ENCODE measurements around the gene ZMYND15.
A peak's percentile ranks its signal among the peaks of the same experiment; 100 is the strongest.
"Not testable (repeated sequence)": the region's sequence is repeated elsewhere in the genome, so short reads cannot be mapped to it uniquely, and the experiment has no call there.

ZMYND15 gene, protein sequence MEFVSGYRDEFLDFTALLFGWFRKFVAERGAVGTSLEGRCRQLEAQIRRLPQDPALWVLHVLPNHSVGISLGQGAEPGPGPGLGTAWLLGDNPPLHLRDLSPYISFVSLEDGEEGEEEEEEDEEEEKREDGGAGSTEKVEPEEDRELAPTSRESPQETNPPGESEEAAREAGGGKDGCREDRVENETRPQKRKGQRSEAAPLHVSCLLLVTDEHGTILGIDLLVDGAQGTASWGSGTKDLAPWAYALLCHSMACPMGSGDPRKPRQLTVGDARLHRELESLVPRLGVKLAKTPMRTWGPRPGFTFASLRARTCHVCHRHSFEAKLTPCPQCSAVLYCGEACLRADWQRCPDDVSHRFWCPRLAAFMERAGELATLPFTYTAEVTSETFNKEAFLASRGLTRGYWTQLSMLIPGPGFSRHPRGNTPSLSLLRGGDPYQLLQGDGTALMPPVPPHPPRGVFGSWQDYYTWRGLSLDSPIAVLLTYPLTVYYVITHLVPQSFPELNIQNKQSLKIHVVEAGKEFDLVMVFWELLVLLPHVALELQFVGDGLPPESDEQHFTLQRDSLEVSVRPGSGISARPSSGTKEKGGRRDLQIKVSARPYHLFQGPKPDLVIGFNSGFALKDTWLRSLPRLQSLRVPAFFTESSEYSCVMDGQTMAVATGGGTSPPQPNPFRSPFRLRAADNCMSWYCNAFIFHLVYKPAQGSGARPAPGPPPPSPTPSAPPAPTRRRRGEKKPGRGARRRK

GRCh38 chr17:4739122-4740024 lies at the start of gene ZMYND15, which contains the start of gene CXCL16:
ZMYND15 (plus strand) TSS chr17:4739833; CDS start chr17:4740549, 716 bp downstream.
CXCL16 (minus strand) TSS chr17:4739928; CDS start chr17:4739339, 589 bp downstream.
- Histone ChIP-seq H3K27ac (no peak within 1 kb of the TSS), H3K79me2 (ENCODE audit: insufficient read depth, low read depth) (no peaks in the 10 kb centered on the region), H3K36me3 (ENCODE audit: insufficient read depth) (no peaks in the 10 kb centered on the region), H3K27me3 (ENCODE audit: insufficient read depth, low read depth) (0 out of 2 replicates have a peak, but pooled peaks cover 2% of the 10 kb centered on the region), H3K4me2 (peak within 1 kb of the TSS; percentile 17; the same call in 1 of the 2 replicates), H3K9ac (no peak within 1 kb of the TSS), H3K4me1 (ENCODE audit: low read depth, poor library complexity, severe bottlenecking) (no peaks in the 10 kb centered on the region), H3K4me3 (IDR thresholded peaks at IDR 0.05; ENCODE audit: insufficient read depth, low read depth, low read length) (no peak within 1 kb of the TSS), H2AFZ (ENCODE audit: low read depth) (peak within 1 kb of the TSS; percentile 38; the same call in 1 of the 2 replicates), H4K20me1 (ENCODE audit: insufficient read depth) (no peaks in the 10 kb centered on the region)
- TF ChIP-seq CTCF (conservative IDR thresholded peaks at IDR 0.05; ENCODE audit: low read depth, low read length): no peak

GRCh38 chr17:4689872-4690271 lies 49.8 kb upstream of the ZMYND15 start:
- H3K36me3 ChIP-seq (ENCODE audit: insufficient read depth); H3K4me2 ChIP-seq; H3K27ac ChIP-seq; H3K9ac ChIP-seq; H3K4me1 ChIP-seq (ENCODE audit: low read depth, poor library complexity, severe bottlenecking); H3K79me2 ChIP-seq (ENCODE audit: insufficient read depth, low read depth); H3K4me3 ChIP-seq (IDR thresholded peaks at IDR 0.05; ENCODE audit: insufficient read depth, low read depth, low read length); H2AFZ ChIP-seq (ENCODE audit: low read depth); H3K27me3 ChIP-seq (ENCODE audit: insufficient read depth, low read depth); H4K20me1 ChIP-seq (ENCODE audit: insufficient read depth): not testable (repeated sequence)

GRCh38 chr17:4690745-4691144 lies 48.9 kb upstream of the ZMYND15 start:
- no peaks in the 10 kb centered on the region for H3K36me3 ChIP-seq (ENCODE audit: insufficient read depth)
- H3K4me1 ChIP-seq (ENCODE audit: low read depth, poor library complexity, severe bottlenecking): peaks cover 10% of the 10 kb centered on the region
- no peak overlapping the region for H2AFZ ChIP-seq (ENCODE audit: low read depth)
- no peak overlapping the region for H3K27ac ChIP-seq
- no peak for TF ChIP-seq CTCF (conservative IDR thresholded peaks at IDR 0.05; ENCODE audit: low read depth, low read length)
- no peak overlapping the region for H3K4me2 ChIP-seq
- no peak overlapping the region for H3K4me3 ChIP-seq (IDR thresholded peaks at IDR 0.05; ENCODE audit: insufficient read depth, low read depth, low read length)
- H3K9ac ChIP-seq: no peak overlapping the region
- no peaks in the 10 kb centered on the region for H3K79me2 ChIP-seq (ENCODE audit: insufficient read depth, low read depth)
- no peaks in the 10 kb centered on the region for H3K27me3 ChIP-seq (ENCODE audit: insufficient read depth, low read depth)
- H4K20me1 ChIP-seq (ENCODE audit: insufficient read depth): no peaks in the 10 kb centered on the region

GRCh38 chr17:4691686-4692085 lies 47.9 kb upstream of the ZMYND15 start:
- Histone ChIP-seq H2AFZ (ENCODE audit: low read depth) (no peak overlapping the region), H3K79me2 (ENCODE audit: insufficient read depth, low read depth) (no peaks in the 10 kb centered on the region), H3K4me2 (no peak overlapping the region), H3K4me1 (ENCODE audit: low read depth, poor library complexity, severe bottlenecking) (peaks cover 18% of the 10 kb centered on the region), H3K27me3 (ENCODE audit: insufficient read depth, low read depth) (no peaks in the 10 kb centered on the region), H3K27ac (no peak overlapping the region), H4K20me1 (ENCODE audit: insufficient read depth) (no peaks in the 10 kb centered on the region), H3K9ac (no peak overlapping the region), H3K36me3 (ENCODE audit: insufficient read depth) (no peaks in the 10 kb centered on the region), H3K4me3 (IDR thresholded peaks at IDR 0.05; ENCODE audit: insufficient read depth, low read depth, low read length) (no peak overlapping the region)
- TF ChIP-seq CTCF (conservative IDR thresholded peaks at IDR 0.05; ENCODE audit: low read depth, low read length): no peak

Measured in KMS-11 (cell line).